Caki2 (cell line): ENCODE data around the gene BNC2. TPM values are rescaled to one million over a fixed set of nuclear protein-coding genes. Genes with fewer than 3 reads are reported as not detected.
"Not testable (repeated sequence)": the region's sequence is repeated elsewhere in the genome, so short reads cannot be mapped to it uniquely, and the experiment has no call there.

Source experiments
- DNase-seq: peaks from one replicate; pipeline ENCODE4 v3.0.0-alpha.2; 2015; ENCODE audit warnings: low read depth
- in situ Hi-C: cut with HindIII; loops from 2 replicates; pipeline ENCODE4 v1.10.0; 2016; ENCODE audit warnings: low sequenced_read_pairs, low pct_unique_long_range_greater_than_20kb, mixed read lengths
- total RNA-seq: library from RNA; depleted of rRNA; stranded (reverse); fragments of >200 nt; shearing (Covaris generic); gene quantifications from 2 replicates; pipeline ENCODE4 v1.2.3, GENCODE V29; 2014; ENCODE audit warnings: low replicate concordance

The BNC2 gene
- total RNA-seq, 1 experiment from 2014 or later: 1.3 TPM

- in situ Hi-C loops: no loop called here
- DNase-seq: no peak
These were observed 310.9 kb downstream of the BNC2 start for GRCh38 chr9:16559418-16560188.

- DNase-seq: no peak
- in situ Hi-C loops: no loop called here
These were observed 314.7 kb downstream of the BNC2 start for GRCh38 chr9:16555802-16556201.

- in situ Hi-C loops: no loop called here
- DNase-seq: no peak
These were observed 316.5 kb downstream of the BNC2 start for GRCh38 chr9:16553869-16554540.

- in situ Hi-C loops: no loop called here
- no peak for DNase-seq
These were observed 318.2 kb downstream of the BNC2 start for GRCh38 chr9:16552252-16552651.

GRCh38 chr9:16551692-16552091 lies 318.8 kb downstream of the BNC2 start:
- no peak for DNase-seq
- in situ Hi-C loops: no loop called here

GRCh38 chr9:16545639-16546038 lies 324.8 kb downstream of the BNC2 start:
- in situ Hi-C loops: no loop called here
- DNase-seq: no peak

- in situ Hi-C loops: no loop called here
- DNase-seq: no peak
These were observed 325.6 kb downstream of the BNC2 start for GRCh38 chr9:16544842-16545241.

- no peak for DNase-seq
- in situ Hi-C loops: no loop called here
These were observed 326.8 kb downstream of the BNC2 start for GRCh38 chr9:16543686-16544085.

GRCh38 chr9:16543225-16543624 lies 327.2 kb downstream of the BNC2 start:
- in situ Hi-C loops: no loop called here
- DNase-seq: no peak

- DNase-seq: no peak
- in situ Hi-C loops: no loop called here
These were observed 328.2 kb downstream of the BNC2 start for GRCh38 chr9:16542290-16542689.

- DNase-seq: peak; percentile 14
- in situ Hi-C loops: no loop called here
These were observed 329.5 kb downstream of the BNC2 start for GRCh38 chr9:16540743-16541613.

- in situ Hi-C loops, DNase-seq: not testable (repeated sequence)
These were observed 330.8 kb downstream of the BNC2 start for GRCh38 chr9:16539626-16540025.

GRCh38 chr9:16535555-16535954 lies 334.9 kb downstream of the BNC2 start:
- no peak for DNase-seq

GRCh38 chr9:16532681-16533450 lies 337.6 kb downstream of the BNC2 start:
- DNase-seq: no peak
- in situ Hi-C loops: no loop called here

More at GRCh38 chr9:16535555-16535954, 334.9 kb downstream of the BNC2 start:
- in situ Hi-C loops: no loop called here

- in situ Hi-C loops: no loop called here
- DNase-seq: no peak
These were observed 338.2 kb downstream of the BNC2 start for GRCh38 chr9:16532272-16532671.

- DNase-seq: no peak
- in situ Hi-C loops: no loop called here
These were observed 339.5 kb downstream of the BNC2 start for GRCh38 chr9:16530669-16531642.

GRCh38 chr9:16527573-16527972 lies 342.9 kb downstream of the BNC2 start:
- in situ Hi-C loops: no loop called here
- no peak for DNase-seq
